HG02798 (cell line): ENCODE results near the gene MICALL2.

Experiments used
- ATAC-seq: cut with Tn5 transposase; IDR thresholded peaks from one replicate; pipeline ENCODE4 v1.9.1; 2021; ENCODE audit warnings: mild to moderate bottlenecking; ENCODE audit not compliant: unreplicated experiment, poor library complexity

Gene MICALL2

GRCh38 chr7:1458683-1459511, at the start of gene MICALL2:
Gene MICALL2 (minus strand): TSS chr7:1459470. CDS start chr7:1459326, 144 bp downstream.
- no peak for ATAC-seq

- no peak for ATAC-seq
Measured at GRCh38 chr7:1508277-1508758, 49.0 kb upstream of the MICALL2 start.

GRCh38 chr7:1505731-1506550, 46.7 kb upstream of the MICALL2 start:
- no peak for ATAC-seq

- peak; percentile 92 for ATAC-seq
Measured at GRCh38 chr7:1503816-1504775, 44.8 kb upstream of the MICALL2 start, which contains the start of gene INTS1. Gene INTS1 (minus strand): TSS chr7:1504389. CDS start chr7:1503960, 429 bp downstream.

GRCh38 chr7:1503390-1503789, 44.1 kb upstream of the MICALL2 start:
- ATAC-seq = no peak

DNA sequence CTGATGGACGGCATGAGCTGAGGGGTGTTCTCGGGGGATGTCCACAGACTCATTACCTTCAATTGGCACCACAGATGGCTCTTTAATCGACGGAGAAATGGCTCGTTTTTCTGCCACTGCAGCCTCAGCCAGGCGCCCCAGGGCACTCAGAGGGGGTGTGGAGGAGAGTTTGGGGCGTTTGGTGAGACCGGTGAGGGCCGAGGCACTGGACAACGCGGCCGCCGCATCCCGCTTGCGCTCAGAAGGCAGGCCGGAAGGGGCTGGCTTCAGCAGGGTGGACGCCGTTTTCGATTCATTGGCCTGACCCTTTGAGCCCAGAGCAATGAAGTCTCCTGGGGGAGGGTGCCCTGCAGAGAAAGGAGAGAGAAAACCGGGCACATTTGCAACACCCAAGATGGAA, 43.6 kb upstream of the MICALL2 start:
- ATAC-seq = no peak

DNA sequence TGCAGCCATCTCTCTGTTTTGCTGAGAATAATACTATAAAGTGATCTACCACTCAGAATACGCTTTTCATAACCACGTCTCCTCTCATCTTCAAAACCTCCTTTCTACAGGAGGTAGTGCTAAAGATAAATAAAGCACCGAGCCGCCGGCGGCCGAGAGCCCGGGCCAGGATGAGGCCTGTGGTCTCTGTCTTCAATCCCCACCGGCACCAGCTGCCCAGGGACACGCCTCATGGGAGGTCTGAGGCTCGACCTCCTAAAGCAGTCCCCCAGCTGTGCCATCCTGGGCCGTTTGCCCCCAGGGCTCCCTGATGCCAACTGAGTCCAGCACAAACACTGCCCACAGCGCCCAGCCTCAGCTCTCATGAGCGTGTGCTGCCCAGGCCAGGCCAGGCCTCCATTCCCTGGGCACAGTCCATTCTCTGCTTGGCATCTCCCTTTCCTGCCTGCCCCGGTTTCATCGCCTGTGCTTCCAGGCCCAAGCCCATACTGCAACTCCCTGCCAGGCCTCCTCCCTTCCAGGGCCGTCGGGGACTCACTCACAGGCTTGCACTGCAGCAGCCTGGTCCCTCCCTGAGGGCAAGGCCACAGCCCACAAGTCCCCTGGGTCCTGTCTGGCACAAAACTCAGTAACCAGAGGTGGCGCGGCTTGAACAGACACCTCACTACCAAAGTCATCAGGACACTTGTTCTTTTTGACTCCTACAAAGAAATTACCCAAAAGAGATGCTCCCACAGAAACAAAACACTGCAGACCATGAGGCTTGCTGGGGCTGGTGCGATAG, 42.4 kb upstream of the MICALL2 start:
- no peak for ATAC-seq

GRCh38 chr7:1500064-1500807, 41.0 kb upstream of the MICALL2 start:
- no peak for ATAC-seq

GRCh38 chr7:1499367-1500029, 40.2 kb upstream of the MICALL2 start:
- ATAC-seq = no peak

- ATAC-seq = no peak
Measured at GRCh38 chr7:1498370-1499305, 39.4 kb upstream of the MICALL2 start.

DNA sequence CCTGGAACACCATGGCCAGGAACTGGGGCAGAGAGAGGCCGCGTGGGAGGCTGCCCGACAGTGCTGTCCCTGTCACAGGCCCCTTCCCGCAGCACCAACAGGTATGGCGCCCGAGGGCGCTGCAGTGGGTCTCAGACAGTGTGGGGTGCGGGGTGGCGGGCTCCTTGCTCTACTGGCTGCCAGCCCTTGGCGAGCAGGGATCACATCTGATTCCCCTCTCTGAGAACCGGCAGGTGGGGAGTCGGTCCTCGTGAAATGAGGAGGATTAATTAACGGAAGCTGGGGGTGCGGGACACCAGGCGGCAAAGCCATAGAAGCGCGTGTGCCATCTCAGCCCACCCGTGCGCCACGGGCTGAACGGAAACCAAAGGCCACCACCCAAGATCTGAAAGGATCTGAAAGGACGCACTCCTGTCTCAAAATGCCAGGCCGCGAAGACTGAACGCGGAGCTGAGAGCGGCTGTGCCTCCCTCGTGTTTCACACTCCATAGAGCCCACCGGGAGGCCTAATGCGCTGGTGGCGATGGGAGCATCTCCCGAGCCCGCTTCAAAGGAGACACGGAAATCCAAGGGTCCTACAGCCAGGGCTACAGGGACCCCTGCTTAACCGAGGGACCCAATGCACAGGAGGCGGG, 38.1 kb upstream of the MICALL2 start:
- ATAC-seq = no peak

GRCh38 chr7:1496531-1497292, 37.4 kb upstream of the MICALL2 start:
- no peak for ATAC-seq

GRCh38 chr7:1495564-1496242, 36.4 kb upstream of the MICALL2 start:
- ATAC-seq = no peak

GRCh38 chr7:1494866-1495563, 35.7 kb upstream of the MICALL2 start:
- ATAC-seq = no peak

- no peak for ATAC-seq
Measured at GRCh38 chr7:1494447-1494846, 35.2 kb upstream of the MICALL2 start.
